GM19351 (cell line): Measurements from ENCODE around the gene C19orf81.

ENCODE experiments used
- ATAC-seq: cut with Tn5 transposase; IDR thresholded peaks from one replicate; pipeline ENCODE4 v1.9.1; 2021; ENCODE audit warnings: mild to moderate bottlenecking, moderate library complexity; ENCODE audit not compliant: unreplicated experiment

Gene C19orf81

GRCh38 chr19:50679177-50680125 lies 30.2 kb downstream of the C19orf81 start:
- peak; percentile 85 for ATAC-seq

- ATAC-seq: no peak
Measured at GRCh38 chr19:50686310-50687032, 37.2 kb downstream of the C19orf81 start.

GRCh38 chr19:50688766-50689165 lies 39.5 kb downstream of the C19orf81 start:
- no peak for ATAC-seq

- no peak for ATAC-seq
Measured at GRCh38 chr19:50690439-50690838, 41.2 kb downstream of the C19orf81 start.

- no peak for ATAC-seq
Measured at GRCh38 chr19:50693064-50693975, 44.1 kb downstream of the C19orf81 start.

GRCh38 chr19:50694815-50695145 lies 45.5 kb downstream of the C19orf81 start:
- ATAC-seq: no peak

GRCh38 chr19:50695251-50696093 lies 46.2 kb downstream of the C19orf81 start:
- ATAC-seq: no peak

GRCh38 chr19:50696094-50696483 lies 46.8 kb downstream of the C19orf81 start:
- ATAC-seq: no peak

- no peak for ATAC-seq
Measured at GRCh38 chr19:50697414-50698124, 48.3 kb downstream of the C19orf81 start.

GRCh38 chr19:50701367-50701985 lies 52.2 kb downstream of the C19orf81 start:
- ATAC-seq: no peak

- no peak for ATAC-seq
Measured at GRCh38 chr19:50702158-50702870, 53.1 kb downstream of the C19orf81 start.

- no peak for ATAC-seq
Measured at GRCh38 chr19:50702871-50703829, 53.9 kb downstream of the C19orf81 start.

- ATAC-seq: no peak
Measured at GRCh38 chr19:50703915-50704796, 54.9 kb downstream of the C19orf81 start.

GRCh38 chr19:50705422-50706019 lies 56.3 kb downstream of the C19orf81 start:
- ATAC-seq: no peak

- ATAC-seq: no peak
Measured at GRCh38 chr19:50706387-50706786, 57.1 kb downstream of the C19orf81 start.
